OCI-LY1 (cell line): ENCODE results near the gene RASA3.

Source experiments
- H2AFZ ChIP-seq: fragments of 200-600 bp; sonication (generic), shearing (Covaris generic); 2 replicates; pipeline ENCODE4 v1.6.0; 2014; ENCODE audit warnings: antibody characterized with exemption, mild to moderate bottlenecking, low read length
- H3F3A ChIP-seq: fragments of 200-600 bp; sonication (generic), shearing (Covaris generic); 2 replicates; pipeline ENCODE4 v1.6.0; 2014; ENCODE audit warnings: mild to moderate bottlenecking, antibody characterized with exemption, low read length, moderate library complexity; ENCODE audit not compliant: insufficient read depth
- H3K27ac ChIP-seq: fragments of 200-600 bp; sonication (generic); 2 replicates; pipeline ENCODE4 v1.5.1; 2014; ENCODE audit warnings: low read length, mixed run types, mild to moderate bottlenecking, low read depth; ENCODE audit not compliant: poor library complexity, severe bottlenecking
- H3K27me3 ChIP-seq: fragments of 200-600 bp; sonication (generic); 2 replicates; pipeline ENCODE4 v1.6.0; 2014; ENCODE audit warnings: antibody characterized with exemption, mild to moderate bottlenecking, low read length, moderate library complexity; ENCODE audit not compliant: insufficient read depth
- H3K36me3 ChIP-seq: fragments of 200-600 bp; sonication (generic); 2 replicates; pipeline ENCODE4 v1.6.1; 2014; ENCODE audit warnings: mild to moderate bottlenecking, antibody characterized with exemption, low read length, moderate library complexity, mixed read lengths; ENCODE audit not compliant: insufficient read depth
- H3K4me1 ChIP-seq: fragments of 200-600 bp; sonication (generic); 2 replicates; pipeline ENCODE4 v1.5.1; 2014; ENCODE audit warnings: mild to moderate bottlenecking, low read length, moderate library complexity; ENCODE audit not compliant: insufficient read depth, severe bottlenecking
- H3K4me2 ChIP-seq: fragments of 200-600 bp; sonication (generic), shearing (Covaris generic); 2 replicates; pipeline ENCODE4 v1.6.1; 2014; ENCODE audit warnings: low read length
- H3K4me3 ChIP-seq: fragments of 200-600 bp; sonication (generic); 2 replicates; pipeline ENCODE4 v1.5.1; 2014; ENCODE audit warnings: low read length, low read depth, mild to moderate bottlenecking, mixed read lengths; ENCODE audit not compliant: poor library complexity, severe bottlenecking
- H3K79me2 ChIP-seq: fragments of 200-600 bp; shearing (Covaris generic); 2 replicates; pipeline ENCODE4 v1.6.1; 2016; ENCODE audit warnings: mixed run types, low read length, mixed read lengths; ENCODE audit not compliant: insufficient read depth
- H3K9ac ChIP-seq: fragments of 200-600 bp; sonication (generic), shearing (Covaris generic); 2 replicates; pipeline ENCODE4 v1.6.1; 2014; ENCODE audit warnings: mild to moderate bottlenecking, low read length, mixed read lengths
- H3K9me2 ChIP-seq: fragments of 200-600 bp; sonication (generic), shearing (Covaris generic); 2 replicates; pipeline ENCODE4 v1.6.1; 2014; ENCODE audit warnings: low read depth, mild to moderate bottlenecking, low read length, mixed read lengths
- H3K9me3 ChIP-seq: fragments of 200-600 bp; shearing (Covaris generic); 2 replicates; pipeline ENCODE4 v1.6.1; 2014; ENCODE audit warnings: low read length, mixed read lengths
- H4K20me1 ChIP-seq: fragments of 200-600 bp; sonication (generic), shearing (Covaris generic); 2 replicates; pipeline ENCODE4 v1.6.0; 2016; ENCODE audit warnings: mild to moderate bottlenecking, low read length; ENCODE audit not compliant: insufficient read depth
- EZH2 ChIP-seq: fragments of 200-600 bp; sonication (generic), shearing (Covaris generic); IDR thresholded peaks from 2 replicates; pipeline ENCODE4 v1.8.0; 2017; ENCODE audit warnings: borderline replicate concordance, mixed run types, mild to moderate bottlenecking, antibody characterized with exemption, low read length, moderate library complexity, mixed read lengths
- TF ChIP-seq, protein P1 (sequence below): fragments of 200-600 bp; sonication (generic), shearing (Covaris generic); IDR thresholded peaks from 2 replicates; pipeline ENCODE4 v1.5.1; 2017; ENCODE audit warnings: mild to moderate bottlenecking, antibody characterized with exemption, low read length, moderate library complexity, mixed read lengths

The RASA3 gene

DNA sequence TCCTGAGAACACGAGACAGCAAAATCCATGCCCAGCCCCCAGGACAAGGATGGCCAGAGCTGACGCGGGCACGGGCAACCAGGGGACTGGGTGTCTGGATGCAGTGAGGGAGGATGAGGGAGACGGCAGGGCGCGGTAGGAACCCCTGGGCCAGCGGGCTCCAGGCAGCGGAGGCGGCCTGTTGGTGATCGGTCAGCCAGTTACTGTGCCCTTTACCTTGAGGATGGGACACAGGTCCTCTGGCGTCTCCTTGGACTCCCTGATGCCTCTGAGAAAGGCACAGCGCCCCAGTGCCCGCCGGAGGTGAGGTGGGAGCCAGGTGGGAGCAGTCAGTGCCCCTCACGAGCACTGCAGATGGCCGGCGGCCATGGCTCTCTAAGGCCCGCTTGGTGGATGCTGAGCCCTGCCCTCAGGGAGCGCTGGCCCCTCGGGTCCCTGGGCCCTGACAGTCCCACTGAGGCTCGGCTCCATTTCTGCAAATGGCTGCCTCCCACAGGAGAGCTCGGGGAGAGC is 189.8 kb downstream of the RASA3 start:
- TF ChIP-seq EZH2 = no peak
- TF ChIP-seq, protein P1, sequence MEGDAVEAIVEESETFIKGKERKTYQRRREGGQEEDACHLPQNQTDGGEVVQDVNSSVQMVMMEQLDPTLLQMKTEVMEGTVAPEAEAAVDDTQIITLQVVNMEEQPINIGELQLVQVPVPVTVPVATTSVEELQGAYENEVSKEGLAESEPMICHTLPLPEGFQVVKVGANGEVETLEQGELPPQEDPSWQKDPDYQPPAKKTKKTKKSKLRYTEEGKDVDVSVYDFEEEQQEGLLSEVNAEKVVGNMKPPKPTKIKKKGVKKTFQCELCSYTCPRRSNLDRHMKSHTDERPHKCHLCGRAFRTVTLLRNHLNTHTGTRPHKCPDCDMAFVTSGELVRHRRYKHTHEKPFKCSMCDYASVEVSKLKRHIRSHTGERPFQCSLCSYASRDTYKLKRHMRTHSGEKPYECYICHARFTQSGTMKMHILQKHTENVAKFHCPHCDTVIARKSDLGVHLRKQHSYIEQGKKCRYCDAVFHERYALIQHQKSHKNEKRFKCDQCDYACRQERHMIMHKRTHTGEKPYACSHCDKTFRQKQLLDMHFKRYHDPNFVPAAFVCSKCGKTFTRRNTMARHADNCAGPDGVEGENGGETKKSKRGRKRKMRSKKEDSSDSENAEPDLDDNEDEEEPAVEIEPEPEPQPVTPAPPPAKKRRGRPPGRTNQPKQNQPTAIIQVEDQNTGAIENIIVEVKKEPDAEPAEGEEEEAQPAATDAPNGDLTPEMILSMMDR = no peak
- H3K9me2 ChIP-seq = no peaks in the 10 kb centered on the region
- no peaks in the 10 kb centered on the region for H3K9me3 ChIP-seq
- no peaks in the 10 kb centered on the region for H4K20me1 ChIP-seq
- no peaks in the 10 kb centered on the region for H3F3A ChIP-seq
- H2AFZ ChIP-seq = no peak overlapping the region
- no peak overlapping the region for H3K27ac ChIP-seq
- no peak overlapping the region for H3K9ac ChIP-seq
- no peaks in the 10 kb centered on the region for H3K4me1 ChIP-seq
- H3K79me2 ChIP-seq = no peaks in the 10 kb centered on the region
- no peaks in the 10 kb centered on the region; the same call in 1 of the 2 replicates for H3K27me3 ChIP-seq
- H3K36me3 ChIP-seq = no peaks in the 10 kb centered on the region
- H3K4me3 ChIP-seq = no peak overlapping the region
- no peak overlapping the region for H3K4me2 ChIP-seq

DNA sequence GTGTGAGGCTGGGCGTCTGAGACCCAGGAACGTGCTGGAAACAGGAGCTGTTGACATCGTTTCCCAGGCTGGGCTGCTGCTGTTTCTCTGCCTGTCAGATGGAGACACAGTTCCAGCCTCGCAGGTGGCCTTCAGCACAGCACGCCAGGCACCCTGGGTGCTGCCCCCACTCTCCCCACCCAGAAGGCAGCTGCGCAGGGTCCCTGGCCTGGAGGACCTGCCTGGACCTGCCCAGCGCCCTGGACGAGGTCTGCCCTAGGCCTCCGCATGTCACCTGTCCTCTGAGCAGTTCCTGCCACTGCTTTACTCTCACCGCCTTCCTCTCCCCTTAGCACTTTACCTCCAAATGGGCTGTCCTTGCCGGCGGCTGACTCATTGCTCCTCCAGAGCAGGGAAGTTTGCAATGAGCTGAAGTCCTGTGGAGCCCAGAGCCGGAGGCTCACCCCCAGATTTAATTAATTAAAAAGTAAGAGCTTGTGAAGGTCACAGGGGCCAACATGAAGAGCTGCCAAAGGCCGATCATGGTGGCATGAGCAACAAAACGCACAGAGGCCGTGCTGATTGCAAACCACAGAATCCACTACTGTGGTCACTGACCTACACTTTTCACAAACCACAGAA is 190.7 kb downstream of the RASA3 start:
- Histone ChIP-seq H3K4me3 (no peak overlapping the region), H4K20me1 (no peaks in the 10 kb centered on the region), H3K27me3 (no peaks in the 10 kb centered on the region; the same call in 1 of the 2 replicates), H3K4me1 (no peaks in the 10 kb centered on the region), H3K79me2 (no peaks in the 10 kb centered on the region), H3F3A (no peaks in the 10 kb centered on the region), H2AFZ (no peak overlapping the region), H3K9me3 (no peaks in the 10 kb centered on the region), H3K27ac (no peak overlapping the region), H3K4me2 (no peak overlapping the region), H3K9ac (no peak overlapping the region), H3K9me2 (no peaks in the 10 kb centered on the region), H3K36me3 (no peaks in the 10 kb centered on the region)
- no peak for TF ChIP-seq EZH2

DNA sequence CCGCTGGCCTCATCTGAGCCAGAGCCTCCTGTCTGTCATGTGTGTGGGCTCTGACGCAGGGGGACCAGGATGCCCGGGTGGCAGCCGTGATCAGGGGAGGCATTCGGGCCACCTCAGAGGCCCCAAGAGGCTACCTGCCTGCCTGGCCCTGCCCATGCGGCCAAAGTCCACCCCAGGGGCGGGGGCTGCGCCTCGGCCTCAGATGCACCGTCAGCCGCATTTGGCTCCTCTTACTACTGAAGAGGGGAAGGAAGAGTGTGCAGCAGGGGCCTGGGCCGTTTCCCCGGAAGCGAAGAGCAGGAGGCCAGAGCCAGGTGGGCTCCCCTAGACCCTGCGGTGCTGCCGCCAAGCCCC is 192.5 kb downstream of the RASA3 start:
- no peak overlapping the region for H3K27ac ChIP-seq
- H3K36me3 ChIP-seq = no peaks in the 10 kb centered on the region
- H3K4me1 ChIP-seq = no peaks in the 10 kb centered on the region
- TF ChIP-seq EZH2 = no peak
- TF ChIP-seq, protein P1 = no peak
- no peak overlapping the region for H2AFZ ChIP-seq
- H3K9me2 ChIP-seq = no peaks in the 10 kb centered on the region
- H3K4me2 ChIP-seq = no peak overlapping the region
- H3F3A ChIP-seq = no peaks in the 10 kb centered on the region
- H3K79me2 ChIP-seq = no peaks in the 10 kb centered on the region
- no peak overlapping the region for H3K4me3 ChIP-seq
- no peaks in the 10 kb centered on the region for H4K20me1 ChIP-seq
- H3K9ac ChIP-seq = no peak overlapping the region
- peaks cover 4% of the 10 kb centered on the region; the same call in 1 of the 2 replicates for H3K27me3 ChIP-seq
- H3K9me3 ChIP-seq = no peaks in the 10 kb centered on the region
